Trophoblast cell (in vitro differentiated cells and primary cell): ENCODE results near the gene SP9. TPM values are rescaled to one million over a fixed set of nuclear protein-coding genes. Genes with fewer than 3 reads are reported as not detected.

Source experiments
- DNase-seq, 2 donors: peaks; one replicate each; pipeline ENCODE4 v3.0.0-alpha.2; 2016
- H2AFZ ChIP-seq: 2 replicates; pipeline ENCODE4 v1.6.1; 2013; ENCODE audit warnings: low read length, moderate library complexity, mild to moderate bottlenecking; ENCODE audit not compliant: insufficient read depth, poor library complexity
- H2AK5ac ChIP-seq: 2 replicates; pipeline ENCODE4 v1.6.1; 2013; ENCODE audit warnings: mild to moderate bottlenecking, low read length
- H2BK120ac ChIP-seq: 2 replicates; pipeline ENCODE4 v1.6.1; 2013; ENCODE audit warnings: low read length, mild to moderate bottlenecking, moderate library complexity; ENCODE audit not compliant: insufficient read depth, poor library complexity
- H2BK12ac ChIP-seq: 2 replicates; pipeline ENCODE4 v1.6.1; 2013; ENCODE audit warnings: mild to moderate bottlenecking, low read length, moderate library complexity
- H2BK5ac ChIP-seq: 2 replicates; pipeline ENCODE4 v1.6.1; 2013; ENCODE audit warnings: low read length, low read depth, moderate library complexity, mild to moderate bottlenecking; ENCODE audit not compliant: poor library complexity
- H3K14ac ChIP-seq: 2 replicates; pipeline ENCODE4 v1.6.1; 2013; ENCODE audit warnings: mild to moderate bottlenecking, low read length
- H3K18ac ChIP-seq: 2 replicates; pipeline ENCODE4 v1.6.1; 2013; ENCODE audit warnings: mild to moderate bottlenecking, low read length
- H3K23ac ChIP-seq: 2 replicates; pipeline ENCODE4 v1.6.1; 2013; ENCODE audit warnings: low read length
- H3K27ac ChIP-seq: 2 replicates; pipeline ENCODE4 v1.5.1; 2013; ENCODE audit warnings: low read depth, mild to moderate bottlenecking, inconsistent platforms, low read length, moderate library complexity
- H3K27me3 ChIP-seq: 2 replicates; pipeline ENCODE4 v1.6.1; 2013; ENCODE audit warnings: inconsistent platforms, mild to moderate bottlenecking, low read length, moderate library complexity; ENCODE audit not compliant: insufficient read depth
- H3K36me3 ChIP-seq, 2 experiments: 1 replicate in 1 of 2; 2 replicates in 1 of 2; pipeline ENCODE4 v1.6.1; 2013; ENCODE audit warnings: low read length in 2 of 2, mild to moderate bottlenecking in 2 of 2, moderate library complexity in 1 of 2; ENCODE audit not compliant: insufficient read depth in 2 of 2, control insufficient read depth in 1 of 2
- H3K4ac ChIP-seq: 2 replicates; pipeline ENCODE4 v1.6.1; 2013; ENCODE audit warnings: low read depth, mild to moderate bottlenecking, low read length, moderate library complexity
- H3K4me1 ChIP-seq, 2 experiments: 1 replicate in 1 of 2; 2 replicates in 1 of 2; pipeline ENCODE4 v1.6.1; 2013; ENCODE audit warnings: low read length in 2 of 2, mild to moderate bottlenecking in 2 of 2, moderate library complexity in 1 of 2; ENCODE audit not compliant: insufficient read depth in 2 of 2, control insufficient read depth in 1 of 2
- H3K4me2 ChIP-seq: 2 replicates; pipeline ENCODE4 v1.6.1; 2013; ENCODE audit warnings: inconsistent platforms, mild to moderate bottlenecking, low read length, moderate library complexity
- H3K4me3 ChIP-seq: 2 replicates; pipeline ENCODE4 v1.5.1; 2013; ENCODE audit warnings: mild to moderate bottlenecking, low read depth, low read length, inconsistent platforms
- H3K79me1 ChIP-seq: one replicate; pipeline ENCODE4 v1.6.1; 2013; ENCODE audit warnings: low read length
- H3K79me2 ChIP-seq: 2 replicates; pipeline ENCODE4 v1.6.1; 2013; ENCODE audit warnings: low read length, mild to moderate bottlenecking; ENCODE audit not compliant: control insufficient read depth, insufficient read depth, poor library complexity
- H3K9ac ChIP-seq: 2 replicates; pipeline ENCODE4 v1.6.1; 2013; ENCODE audit warnings: mild to moderate bottlenecking, low read length
- H3K9me3 ChIP-seq: 2 replicates; pipeline ENCODE4 v1.6.1; 2013; ENCODE audit warnings: low read depth, mild to moderate bottlenecking, control low read depth, inconsistent platforms, low read length; ENCODE audit not compliant: insufficient read depth
- H4K12ac ChIP-seq: 2 replicates; pipeline ENCODE4 v1.6.1; 2013; ENCODE audit warnings: low read depth, mild to moderate bottlenecking, low read length, moderate library complexity
- H4K8ac ChIP-seq: 2 replicates; pipeline ENCODE4 v1.6.1; 2013; ENCODE audit warnings: low read depth, mild to moderate bottlenecking, low read length, moderate library complexity
- H4K91ac ChIP-seq: one replicate; pipeline ENCODE4 v1.6.1; 2013; ENCODE audit warnings: low read depth, mild to moderate bottlenecking, low read length, moderate library complexity
- WGBS: extraction: QIAGEN DNeasy Blood & Tissue Kit; methylation state at CpG from one replicate; pipeline ENCODE4 v1.1.7; 2013; ENCODE audit warnings: missing lambda C conversion rate; ENCODE audit not compliant: insufficient read length, insufficient coverage; ENCODE audit errors: extremely low coverage; 5-methylcytosine and 5-hydroxymethylcytosine counted together
- polyA plus RNA-seq: library from polyadenylated mRNA; stranded (reverse); fragments of 200-250 nt; gene quantifications from 2 replicates; pipeline ENCODE4 v1.2.3, GENCODE V29; 2013

SP9 gene
- 0.03 and 0.04 TPM in 2 replicates for polyA plus RNA-seq

DNA sequence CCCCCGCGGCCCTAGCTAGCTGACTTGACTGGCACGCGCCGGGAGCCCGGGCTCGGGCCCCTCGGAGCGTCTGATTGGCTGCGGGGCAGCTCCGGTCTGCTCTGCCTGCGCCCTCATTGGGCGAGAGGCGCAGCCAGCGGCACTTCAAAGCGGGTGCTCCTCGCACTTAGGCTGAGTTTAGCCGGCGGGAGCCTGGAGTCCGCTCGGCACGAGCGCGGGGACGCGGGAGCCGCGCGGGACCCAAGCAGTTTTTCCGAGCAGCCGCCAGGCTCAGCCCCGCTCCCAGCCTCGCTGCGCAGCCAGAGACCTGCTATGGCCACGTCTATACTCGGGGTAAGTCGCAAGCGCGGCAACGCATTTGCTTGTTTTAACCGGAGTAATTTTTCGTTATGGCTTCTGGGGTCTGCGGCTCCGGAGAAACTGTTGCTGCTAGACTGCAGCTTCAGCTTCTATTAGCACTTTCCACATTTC lies at the start of gene SP9:
Gene SP9, plus strand, starts transcription at position 174 of the 471 bp plus-strand sequence. Its CDS starts 139 bp downstream, at position 313.
- Histone ChIP-seq H4K8ac (no peak within 1 kb of the TSS), H3K4ac (no peak within 1 kb of the TSS), H2BK5ac (no peak within 1 kb of the TSS), H3K79me1 (no peaks in the 10 kb centered on the region), H3K23ac (no peak within 1 kb of the TSS), H3K27me3 (peaks cover 74% of the 10 kb centered on the region), H4K91ac (no peak within 1 kb of the TSS), H3K9ac (peak within 1 kb of the TSS; percentile 42), H2AFZ (peak within 1 kb of the TSS; percentile 20), H3K27ac (no peak within 1 kb of the TSS), H3K4me2 (peak within 1 kb of the TSS; percentile 85), H3K36me3 (no peaks in the 10 kb centered on the region), H3K4me1 (peaks cover 30 to 33% of the 10 kb centered on the region in 2 experiments), H3K79me2 (no peaks in the 10 kb centered on the region), H3K14ac (no peak within 1 kb of the TSS), H2BK12ac (no peak within 1 kb of the TSS), H4K12ac (no peak within 1 kb of the TSS), H2AK5ac (no peak within 1 kb of the TSS), H3K9me3 (peaks cover 8% of the 10 kb centered on the region), H3K18ac (no peak within 1 kb of the TSS), H3K4me3 (no peak within 1 kb of the TSS), H2BK120ac (no peak within 1 kb of the TSS)
- DNase-seq = peak; percentile 31 to 64
- WGBS = no CpG with 5 or more reads among the region's 44 CpGs

DNA sequence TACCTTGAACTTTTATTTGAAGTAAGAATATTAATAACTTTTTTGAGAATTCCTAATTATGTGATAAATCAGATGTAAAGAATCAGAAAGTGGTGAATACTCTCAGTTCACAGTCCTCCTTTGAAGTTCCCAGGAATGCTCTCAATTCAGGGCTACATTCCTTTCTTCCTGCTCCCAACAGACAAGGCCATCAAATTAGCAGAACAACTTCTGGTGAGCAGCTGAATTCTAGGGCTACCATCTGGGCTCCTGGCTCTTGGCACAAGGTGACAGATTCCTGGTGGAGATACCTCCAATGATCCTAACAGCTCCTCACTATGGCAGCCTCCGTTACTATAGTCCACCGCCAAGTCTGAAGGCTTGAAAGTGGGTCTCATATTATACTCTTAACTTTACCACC lies 48.6 kb upstream of the SP9 start:
- H4K91ac ChIP-seq = no peak overlapping the region
- no peak overlapping the region for H2BK12ac ChIP-seq
- WGBS = no CpG with 5 or more reads among the region's 2 CpGs
- no peak overlapping the region for H3K4ac ChIP-seq
- no peak overlapping the region for H3K18ac ChIP-seq
- H3K9me3 ChIP-seq = no peaks in the 10 kb centered on the region
- H3K27ac ChIP-seq = no peak overlapping the region
- H3K23ac ChIP-seq = no peak overlapping the region
- no peaks in the 10 kb centered on the region for H3K79me1 ChIP-seq
- H3K79me2 ChIP-seq = no peaks in the 10 kb centered on the region
- H4K8ac ChIP-seq = no peak overlapping the region
- H3K14ac ChIP-seq = no peak overlapping the region
- H2BK5ac ChIP-seq = no peak overlapping the region
- H4K12ac ChIP-seq = no peak overlapping the region
- no peak for DNase-seq
- H3K27me3 ChIP-seq = no peaks in the 10 kb centered on the region
- H2AK5ac ChIP-seq = no peak overlapping the region
- no peaks in the 10 kb centered on the region for H3K36me3 ChIP-seq
- no peak overlapping the region for H3K9ac ChIP-seq
- no peak overlapping the region for H2BK120ac ChIP-seq
- H3K4me1 ChIP-seq = no peaks in the 10 kb centered on the region
- no peak overlapping the region for H2AFZ ChIP-seq
- no peak overlapping the region for H3K4me3 ChIP-seq
- H3K4me2 ChIP-seq = no peak overlapping the region

DNA sequence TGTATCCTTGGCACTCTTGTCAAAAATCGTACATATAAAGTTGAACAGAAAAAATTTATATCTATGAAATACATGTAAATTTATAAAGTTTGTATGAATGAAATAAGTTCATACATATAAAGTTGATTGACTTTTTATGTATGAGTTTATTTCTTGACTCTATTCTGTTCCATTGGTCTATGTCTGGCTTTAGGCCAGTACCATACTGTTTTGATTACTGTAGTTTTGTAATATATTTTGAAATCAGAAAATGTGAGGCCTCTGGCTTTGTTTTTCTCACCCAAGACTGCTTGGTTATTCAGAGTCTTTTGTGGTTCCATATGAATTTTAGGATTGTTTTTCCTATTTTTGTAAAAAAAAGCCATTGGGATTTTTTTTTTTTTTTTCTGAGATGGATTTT lies 41.8 kb upstream of the SP9 start:
- WGBS = no CpG with 5 or more reads among the region's 1 CpG
- DNase-seq = no peak

DNA sequence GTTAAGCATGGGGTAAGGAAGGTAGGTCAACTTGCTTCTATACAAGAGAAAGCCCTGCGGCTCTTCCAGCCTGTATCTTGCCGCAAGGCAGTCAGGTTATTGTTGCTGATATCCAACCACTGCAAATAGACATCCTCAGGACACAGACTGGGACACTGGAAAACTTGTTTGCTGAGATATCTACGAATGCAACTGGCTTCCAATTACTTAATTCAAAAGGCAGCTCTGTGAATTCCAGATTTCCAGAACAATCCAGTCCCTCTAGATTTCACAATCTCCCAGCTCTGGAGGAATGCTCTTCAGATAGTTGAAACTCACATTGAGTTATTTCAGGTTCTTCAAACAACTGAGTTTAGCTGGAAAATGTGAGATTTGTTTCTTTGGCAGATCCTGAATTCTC lies 34.6 kb upstream of the SP9 start:
- H3K27me3 ChIP-seq = no peaks in the 10 kb centered on the region
- no peak overlapping the region for H3K4me2 ChIP-seq
- no peak overlapping the region for H4K12ac ChIP-seq
- peak; percentile 94 to 99 for DNase-seq
- H3K4me1 ChIP-seq = no peaks in the 10 kb centered on the region
- no peak overlapping the region for H4K91ac ChIP-seq
- H2BK5ac ChIP-seq = no peak overlapping the region
- no CpG with 5 or more reads among the region's 3 CpGs for WGBS
- H3K9ac ChIP-seq = no peak overlapping the region
- H3K23ac ChIP-seq = no peak overlapping the region
- no peak overlapping the region for H3K27ac ChIP-seq
- no peaks in the 10 kb centered on the region for H3K79me1 ChIP-seq
- H2BK12ac ChIP-seq = no peak overlapping the region
- H3K4me3 ChIP-seq = no peak overlapping the region
- no peaks in the 10 kb centered on the region for H3K9me3 ChIP-seq
- H4K8ac ChIP-seq = no peak overlapping the region
- H2AK5ac ChIP-seq = no peak overlapping the region
- no peak overlapping the region for H2BK120ac ChIP-seq
- no peak overlapping the region for H2AFZ ChIP-seq
- no peaks in the 10 kb centered on the region for H3K79me2 ChIP-seq
- H3K14ac ChIP-seq = no peak overlapping the region
- no peak overlapping the region for H3K18ac ChIP-seq
- no peaks in the 10 kb centered on the region for H3K36me3 ChIP-seq
- no peak overlapping the region for H3K4ac ChIP-seq

More for the DNA sequence above, 41.8 kb upstream of the SP9 start:
- Histone ChIP-seq H3K9ac (no peak overlapping the region), H3K79me1 (no peaks in the 10 kb centered on the region), H3K27me3 (no peaks in the 10 kb centered on the region), H4K8ac (no peak overlapping the region), H2AK5ac (no peak overlapping the region), H3K9me3 (peaks cover 3% of the 10 kb centered on the region), H3K4me1 (no peaks in the 10 kb centered on the region), H3K4ac (no peak overlapping the region), H4K91ac (no peak overlapping the region), H3K4me3 (no peak overlapping the region), H2BK5ac (no peak overlapping the region), H3K18ac (no peak overlapping the region), H3K4me2 (no peak overlapping the region), H3K27ac (no peak overlapping the region), H3K36me3 (no peaks in the 10 kb centered on the region), H3K79me2 (no peaks in the 10 kb centered on the region), H4K12ac (no peak overlapping the region), H2BK12ac (no peak overlapping the region), H2AFZ (no peak overlapping the region), H3K23ac (no peak overlapping the region), H3K14ac (no peak overlapping the region), H2BK120ac (no peak overlapping the region)
